AG09309 (cell line): ENCODE results near the gene CABCOCO1.
A peak's percentile ranks its signal among the peaks of the same experiment; 100 is the strongest.

Experiments
- DNase-seq: peaks from one replicate; pipeline ENCODE4 v3.0.0-alpha.2; 2010; ENCODE audit warnings: low read depth
- H3K4me3 ChIP-seq: 2 replicates; pipeline ENCODE4 v1.5.1; 2011; ENCODE audit warnings: mild to moderate bottlenecking, low read depth, low read length, moderate library complexity; ENCODE audit not compliant: control insufficient read depth
- TF ChIP-seq, protein P1 (sequence below): IDR thresholded peaks from 2 replicates; pipeline ENCODE4 v1.5.1; 2011; ENCODE audit warnings: mild to moderate bottlenecking, low read depth, low read length, inconsistent platforms; ENCODE audit not compliant: insufficient read depth, control insufficient read depth; ENCODE audit errors: missing control alignments

Gene CABCOCO1

DNA sequence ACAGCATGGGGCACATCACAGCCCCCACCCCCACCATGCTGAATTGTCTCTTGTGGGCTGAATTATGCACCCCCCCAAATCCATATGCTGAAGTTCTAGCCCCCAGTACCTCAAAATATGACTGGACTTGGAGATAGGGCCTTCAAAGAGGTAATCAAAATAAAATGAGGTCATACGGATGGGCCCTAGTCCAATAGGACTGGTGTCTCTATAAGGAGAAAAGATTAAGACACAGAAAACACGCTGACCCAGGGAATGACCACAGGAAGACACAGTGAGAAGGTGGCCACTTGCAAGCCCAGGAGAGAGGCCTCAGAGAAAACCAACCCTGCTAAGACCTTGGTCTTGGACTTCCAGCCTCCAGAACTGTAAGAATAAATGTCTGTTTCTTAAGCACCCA is 132.4 kb downstream of the CABCOCO1 start:
- no peak overlapping the region for H3K4me3 ChIP-seq
- TF ChIP-seq, protein P1, sequence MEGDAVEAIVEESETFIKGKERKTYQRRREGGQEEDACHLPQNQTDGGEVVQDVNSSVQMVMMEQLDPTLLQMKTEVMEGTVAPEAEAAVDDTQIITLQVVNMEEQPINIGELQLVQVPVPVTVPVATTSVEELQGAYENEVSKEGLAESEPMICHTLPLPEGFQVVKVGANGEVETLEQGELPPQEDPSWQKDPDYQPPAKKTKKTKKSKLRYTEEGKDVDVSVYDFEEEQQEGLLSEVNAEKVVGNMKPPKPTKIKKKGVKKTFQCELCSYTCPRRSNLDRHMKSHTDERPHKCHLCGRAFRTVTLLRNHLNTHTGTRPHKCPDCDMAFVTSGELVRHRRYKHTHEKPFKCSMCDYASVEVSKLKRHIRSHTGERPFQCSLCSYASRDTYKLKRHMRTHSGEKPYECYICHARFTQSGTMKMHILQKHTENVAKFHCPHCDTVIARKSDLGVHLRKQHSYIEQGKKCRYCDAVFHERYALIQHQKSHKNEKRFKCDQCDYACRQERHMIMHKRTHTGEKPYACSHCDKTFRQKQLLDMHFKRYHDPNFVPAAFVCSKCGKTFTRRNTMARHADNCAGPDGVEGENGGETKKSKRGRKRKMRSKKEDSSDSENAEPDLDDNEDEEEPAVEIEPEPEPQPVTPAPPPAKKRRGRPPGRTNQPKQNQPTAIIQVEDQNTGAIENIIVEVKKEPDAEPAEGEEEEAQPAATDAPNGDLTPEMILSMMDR = no peak
- DNase-seq = no peak

DNA sequence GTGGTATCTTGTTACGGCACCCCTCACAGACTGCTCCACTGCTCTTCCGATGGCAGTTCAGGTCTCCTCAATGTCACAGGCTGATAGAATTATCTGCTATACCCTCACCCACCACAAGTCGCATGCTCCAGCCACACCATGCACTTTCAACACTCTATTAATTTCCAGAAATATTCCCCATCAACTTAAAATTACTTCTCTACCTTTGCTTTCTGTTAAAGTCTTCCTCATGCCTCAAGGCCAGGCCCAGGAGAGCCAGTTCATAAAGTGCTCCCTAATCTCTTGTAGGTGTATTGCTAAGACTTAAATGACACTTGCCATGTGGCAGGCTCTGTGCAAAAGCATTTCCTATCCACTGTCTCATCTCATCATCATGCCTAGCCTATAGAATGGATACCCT is 132.8 kb downstream of the CABCOCO1 start:
- no peak for DNase-seq
- TF ChIP-seq, protein P1 = peak; percentile 3
- no peak overlapping the region for H3K4me3 ChIP-seq

DNA sequence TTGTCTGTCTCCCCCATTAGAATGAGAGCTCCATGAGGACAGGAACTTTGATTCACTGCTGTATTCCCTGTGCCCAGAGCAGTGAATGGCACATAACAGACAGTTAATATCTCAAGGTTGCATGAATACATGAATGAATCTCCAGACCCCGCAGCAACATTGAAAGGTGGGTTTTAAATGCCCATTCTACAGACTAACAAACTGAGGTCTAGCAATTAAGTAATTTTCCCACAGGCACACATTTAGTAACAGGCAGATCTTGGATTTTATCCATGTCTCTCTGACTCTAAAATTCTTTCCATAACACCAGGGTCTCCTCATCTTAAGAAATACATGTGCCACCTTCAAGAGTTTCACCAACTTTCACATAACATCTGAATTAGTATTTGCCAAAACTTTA is 134.1 kb downstream of the CABCOCO1 start:
- TF ChIP-seq, protein P1 = no peak
- no peak for DNase-seq
- no peak overlapping the region for H3K4me3 ChIP-seq

DNA sequence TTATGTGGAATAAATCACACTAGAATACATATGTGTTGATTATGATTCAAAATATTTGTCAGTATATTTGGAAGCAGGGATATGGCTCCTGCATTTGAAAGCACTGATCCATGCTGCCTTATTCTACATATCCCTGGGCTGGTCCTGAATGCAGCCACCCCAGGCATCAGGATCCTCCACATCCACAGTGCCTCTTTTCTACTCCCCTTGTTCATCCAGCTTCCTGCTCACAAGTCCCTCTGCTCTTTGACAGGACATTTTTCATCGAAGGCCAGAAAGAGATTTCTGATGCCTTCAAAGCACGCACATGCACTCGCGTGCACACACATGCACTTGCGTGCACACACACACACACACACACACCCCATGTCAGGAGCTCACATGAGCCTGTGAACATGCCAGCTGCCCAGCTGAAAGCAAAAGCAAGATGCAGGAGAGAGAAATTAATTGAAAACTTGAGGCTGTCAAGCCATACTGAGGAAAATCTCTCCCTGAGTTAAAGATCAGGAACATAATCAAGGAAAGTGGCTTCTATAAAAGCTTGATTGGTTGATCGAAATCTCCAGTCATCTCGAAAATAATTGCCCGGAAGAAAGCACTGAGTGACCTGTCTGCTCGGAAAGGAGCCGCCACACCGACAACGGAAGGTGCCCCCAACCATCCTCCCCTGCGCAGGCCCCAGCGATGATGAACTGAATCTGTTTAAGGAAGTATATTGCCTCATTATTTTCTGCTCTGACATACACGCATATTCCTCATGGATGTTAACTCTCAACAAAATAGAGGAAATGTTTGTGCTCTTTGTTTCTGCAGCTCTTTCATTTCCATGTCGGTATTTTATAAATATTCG is 134.8 kb downstream of the CABCOCO1 start:
- TF ChIP-seq, protein P1 = no peak
- no peak overlapping the region for H3K4me3 ChIP-seq

DNA sequence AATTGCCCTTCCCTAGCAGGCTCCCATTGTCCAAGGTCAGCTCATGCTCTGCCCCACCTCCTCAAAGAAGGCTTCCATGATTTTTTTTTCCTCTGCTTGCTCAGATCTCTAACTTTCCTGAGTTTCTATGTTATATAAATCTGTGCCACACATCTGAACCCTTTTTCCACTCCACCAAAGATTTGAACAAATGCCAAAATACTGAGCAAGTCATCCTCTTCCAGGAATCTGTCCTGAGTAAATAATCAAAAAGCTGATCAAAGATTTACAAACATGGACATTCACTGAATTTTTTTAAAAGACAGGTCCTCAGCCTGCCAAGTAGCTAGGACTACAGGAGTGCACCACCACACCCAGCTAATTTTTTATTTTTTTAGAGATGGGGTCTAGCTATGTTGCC is 136.0 kb downstream of the CABCOCO1 start:
- no peak for DNase-seq
- no peak overlapping the region for H3K4me3 ChIP-seq
- TF ChIP-seq, protein P1 = no peak

More for the DNA sequence above, 134.8 kb downstream of the CABCOCO1 start:
- DNase-seq = no peak

DNA sequence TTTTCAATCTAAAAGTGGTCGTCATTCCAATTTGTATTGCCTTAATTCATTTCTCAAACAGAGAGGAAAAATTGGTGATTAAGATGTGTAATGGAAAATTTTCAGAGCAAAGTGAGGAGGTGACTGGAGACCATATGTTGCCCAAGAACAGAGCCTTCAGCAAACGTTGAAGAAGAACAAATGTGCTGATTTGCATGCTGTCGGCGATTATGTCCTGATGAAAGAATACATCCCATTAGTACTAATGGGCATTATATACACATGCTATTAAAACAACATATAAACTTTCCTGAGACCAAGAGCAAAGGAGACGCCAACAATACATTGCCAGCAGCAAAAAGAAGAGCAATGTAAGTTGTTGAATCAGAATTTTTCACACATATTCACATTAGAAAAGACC is 138.8 kb downstream of the CABCOCO1 start:
- no peak overlapping the region for H3K4me3 ChIP-seq
- TF ChIP-seq, protein P1 = no peak
- DNase-seq = no peak
